Transverse colon (tissue), 4 donors: ENCODE data around the gene ACTL9. TPM values are rescaled to one million over a fixed set of nuclear protein-coding genes. Genes with fewer than 3 reads are reported as not detected.
"Not testable (repeated sequence)": the region's sequence is repeated elsewhere in the genome, so short reads cannot be mapped to it uniquely, and the experiment has no call there.

Experiments used
- DNase-seq: peaks from one replicate; pipeline ENCODE4 v3.0.0-alpha.2; 2019
- H3K27ac ChIP-seq, 4 donors: fragments of 200-600 bp; sonication (generic); 2 replicates each; pipeline ENCODE4 v1.5.1; 2016 to 2018; ENCODE audit warnings: inconsistent platforms in 4 of 4
- H3K27me3 ChIP-seq: fragments of 200-600 bp; sonication (generic); 2 replicates; pipeline ENCODE4 v1.5.1; 2017; ENCODE audit warnings: inconsistent platforms
- H3K36me3 ChIP-seq, 4 donors: fragments of 200-600 bp; sonication (generic); 2 replicates each; pipeline ENCODE4 v1.5.1; 2017 to 2019; ENCODE audit warnings: inconsistent platforms in 4 of 4
- H3K4me1 ChIP-seq, 4 donors: fragments of 200-600 bp; sonication (generic); 2 replicates each; pipeline ENCODE4 v1.5.1; 2017 to 2020; ENCODE audit warnings: inconsistent platforms in 4 of 4
- H3K4me3 ChIP-seq, 4 donors: fragments of 200-600 bp; sonication (generic); 1 replicate in 1 of 4; 2 replicates in 3 of 4; pipeline versions ENCODE4 v1.5.1 to v1.6.1; 2017 to 2019; ENCODE audit warnings: inconsistent platforms in 4 of 4
- H3K9me3 ChIP-seq, 2 donors: fragments of 200-600 bp; sonication (generic); 2 replicates each; pipeline ENCODE4 v1.5.1; 2017 to 2019; ENCODE audit warnings: inconsistent platforms in 2 of 2
- EP300 ChIP-seq: sonication (generic); formaldehyde crosslinking; IDR thresholded peaks from one replicate; pipeline ENCODE4 v1.6.1; 2017; ENCODE audit warnings: antibody characterized with exemption, low read depth
- POLR2A ChIP-seq: fragments of 450-650 bp; IDR thresholded peaks from one replicate; pipeline ENCODE4 v1.6.1; 2016; ENCODE audit warnings: antibody characterized with exemption, mild to moderate bottlenecking, moderate library complexity
- POLR2AphosphoS5 ChIP-seq, 3 donors: sonication (generic); formaldehyde crosslinking; IDR thresholded peaks; one replicate each; pipeline ENCODE4 v1.6.1; 2016; ENCODE audit warnings: antibody characterized with exemption in 3 of 3
- WGBS, 2 donors: methylation state at CpG; one replicate each; pipeline ENCODE4 v1.1.5; 2018; ENCODE audit warnings: low coverage in 1 of 2; 5-methylcytosine and 5-hydroxymethylcytosine counted together
- in situ Hi-C, 4 donors: fragments of 200-750 bp; cut with MboI; loops; one replicate each; pipeline versions ENCODE4 v1.15.0 to v1.15.1; 2017; ENCODE audit warnings: low sequenced_read_pairs in 3 of 4, low pct_ligation_motif_present in 1 of 4, low pct_unique_long_range_greater_than_20kb in 1 of 4
- intact Hi-C: fragments of 100-400 bp; cut with DNase I; formaldehyde crosslinking; loops from one replicate; pipeline ENCODE4 v1.15.1; 2023; ENCODE audit warnings: low total_unique reads
- total RNA-seq, 4 donors: library from RNA; depleted of rRNA; stranded (reverse); fragments of >200 nt; gene quantifications; one replicate each; pipeline ENCODE4 v1.1.0, GENCODE V29; 2016
- TF ChIP-seq, protein P1 (sequence below), 5 experiments: fragments of 200-600 bp in 3 of 5; fragments of 450-650 bp in 2 of 5; sonication (generic) in 3 of 5; IDR thresholded peaks; 1 replicate in 2 of 5; 2 replicates in 3 of 5; pipeline ENCODE4 v1.5.1; 2016 to 2017; ENCODE audit warnings: antibody characterized with exemption in 5 of 5, inconsistent platforms in 3 of 5, mild to moderate bottlenecking in 2 of 5, moderate library complexity in 1 of 5

ACTL9 gene, protein sequence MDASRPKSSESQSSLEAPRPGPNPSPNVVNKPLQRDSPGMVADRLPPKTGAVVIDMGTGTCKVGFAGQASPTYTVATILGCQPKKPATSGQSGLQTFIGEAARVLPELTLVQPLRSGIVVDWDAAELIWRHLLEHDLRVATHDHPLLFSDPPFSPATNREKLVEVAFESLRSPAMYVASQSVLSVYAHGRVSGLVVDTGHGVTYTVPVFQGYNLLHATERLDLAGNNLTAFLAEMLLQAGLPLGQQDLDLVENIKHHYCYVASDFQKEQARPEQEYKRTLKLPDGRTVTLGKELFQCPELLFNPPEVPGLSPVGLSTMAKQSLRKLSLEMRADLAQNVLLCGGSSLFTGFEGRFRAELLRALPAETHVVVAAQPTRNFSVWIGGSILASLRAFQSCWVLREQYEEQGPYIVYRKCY
- not detected for total RNA-seq

DNA sequence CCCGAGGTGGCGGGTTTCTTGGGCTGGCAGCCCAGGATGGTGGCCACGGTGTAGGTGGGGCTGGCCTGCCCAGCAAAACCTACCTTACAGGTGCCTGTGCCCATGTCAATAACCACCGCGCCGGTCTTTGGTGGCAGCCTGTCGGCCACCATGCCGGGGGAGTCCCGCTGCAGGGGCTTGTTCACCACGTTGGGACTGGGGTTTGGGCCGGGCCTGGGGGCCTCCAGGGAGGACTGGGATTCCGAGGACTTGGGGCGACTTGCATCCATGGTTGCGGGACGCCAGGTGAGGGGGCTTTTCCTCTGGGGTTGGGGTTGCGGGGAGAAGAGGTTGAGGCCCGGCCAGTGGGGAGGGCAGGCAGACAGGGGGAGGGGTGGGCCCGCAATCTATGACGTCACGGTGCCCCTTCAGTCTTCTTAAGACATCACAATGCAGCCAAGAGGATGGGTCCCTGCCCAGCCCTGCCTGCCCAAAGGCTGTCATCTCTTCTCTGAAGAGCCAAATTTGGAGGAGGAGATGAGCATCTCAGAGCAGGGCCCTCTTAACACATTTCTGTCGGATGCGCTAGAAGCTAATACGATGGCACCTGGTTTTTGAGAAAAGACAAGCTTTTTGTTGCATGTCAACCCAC is at the start of gene ACTL9:
Gene ACTL9, minus strand, starts transcription at position 363 of the 631 bp plus-strand sequence. Its CDS starts 94 bp downstream, at position 269.
- H3K4me1 ChIP-seq = no peaks in the 10 kb centered on the region
- TF ChIP-seq POLR2A (no peak), POLR2AphosphoS5 (IDR thresholded peaks at IDR 0.05) (no peak), EP300 (no peak)
- TF ChIP-seq, protein P1, sequence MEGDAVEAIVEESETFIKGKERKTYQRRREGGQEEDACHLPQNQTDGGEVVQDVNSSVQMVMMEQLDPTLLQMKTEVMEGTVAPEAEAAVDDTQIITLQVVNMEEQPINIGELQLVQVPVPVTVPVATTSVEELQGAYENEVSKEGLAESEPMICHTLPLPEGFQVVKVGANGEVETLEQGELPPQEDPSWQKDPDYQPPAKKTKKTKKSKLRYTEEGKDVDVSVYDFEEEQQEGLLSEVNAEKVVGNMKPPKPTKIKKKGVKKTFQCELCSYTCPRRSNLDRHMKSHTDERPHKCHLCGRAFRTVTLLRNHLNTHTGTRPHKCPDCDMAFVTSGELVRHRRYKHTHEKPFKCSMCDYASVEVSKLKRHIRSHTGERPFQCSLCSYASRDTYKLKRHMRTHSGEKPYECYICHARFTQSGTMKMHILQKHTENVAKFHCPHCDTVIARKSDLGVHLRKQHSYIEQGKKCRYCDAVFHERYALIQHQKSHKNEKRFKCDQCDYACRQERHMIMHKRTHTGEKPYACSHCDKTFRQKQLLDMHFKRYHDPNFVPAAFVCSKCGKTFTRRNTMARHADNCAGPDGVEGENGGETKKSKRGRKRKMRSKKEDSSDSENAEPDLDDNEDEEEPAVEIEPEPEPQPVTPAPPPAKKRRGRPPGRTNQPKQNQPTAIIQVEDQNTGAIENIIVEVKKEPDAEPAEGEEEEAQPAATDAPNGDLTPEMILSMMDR (IDR thresholded peaks at IDR 0.05) = no peak
- no peak for DNase-seq
- in situ Hi-C loops (no loop called here), intact Hi-C loops (no loop called here)
- H3K9me3 ChIP-seq = no peaks in the 10 kb centered on the region
- H3K36me3 ChIP-seq = no peaks in the 10 kb centered on the region
- 71 to 73% methylated on average over 6 to 23 of the region's 23 CpGs for WGBS, 2 donors
- no peak within 1 kb of the TSS for H3K27ac ChIP-seq
- H3K27me3 ChIP-seq = peaks cover 23% of the 10 kb centered on the region
- no peak within 1 kb of the TSS for H3K4me3 ChIP-seq

DNA sequence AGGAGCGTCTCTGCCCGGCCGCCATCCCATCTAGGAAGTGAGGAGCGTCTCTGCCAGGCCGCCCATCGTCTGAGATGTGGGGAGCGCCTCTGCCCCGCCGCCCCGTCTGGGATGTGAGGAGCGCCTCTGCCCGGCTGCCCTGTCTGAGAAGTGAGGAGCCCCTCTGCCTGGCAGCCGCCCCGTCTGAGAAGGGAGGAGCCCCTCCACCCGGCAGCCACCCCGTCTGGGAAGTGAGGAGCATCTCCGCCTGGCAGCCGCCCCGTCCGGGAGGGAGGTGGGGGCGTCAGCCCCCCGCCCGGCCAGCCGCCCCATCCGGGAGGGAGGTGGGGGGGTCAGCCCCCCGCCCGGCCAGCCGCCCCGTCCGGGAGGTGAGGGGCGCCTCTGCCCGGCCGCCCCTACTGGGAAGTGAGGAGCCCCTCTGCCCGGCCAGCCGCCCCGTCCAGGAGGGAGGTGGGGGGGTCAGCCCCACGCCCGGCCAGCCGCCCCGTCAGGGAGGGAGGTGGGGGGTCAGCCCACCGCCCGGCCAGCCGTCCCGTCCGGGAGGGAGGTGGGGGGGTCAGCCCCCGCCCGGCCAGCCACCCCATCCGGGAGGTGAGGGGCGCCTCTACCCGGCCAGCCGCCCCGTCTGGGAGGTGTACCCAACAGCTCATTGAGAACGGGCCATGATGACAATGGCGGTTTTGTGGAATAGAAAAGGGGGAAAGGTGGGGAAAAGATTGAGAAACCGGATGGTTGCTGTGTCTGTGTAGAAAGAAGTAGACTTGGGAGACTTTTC is 40.9 kb upstream of the ACTL9 start:
- H3K4me1 ChIP-seq, intact Hi-C loops, H3K27me3 ChIP-seq, H3K27ac ChIP-seq, H3K4me3 ChIP-seq, H3K36me3 ChIP-seq, in situ Hi-C loops, H3K9me3 ChIP-seq, DNase-seq: not testable (repeated sequence)
- 87 to 92% methylated on average over 5 to 23 of the region's 55 CpGs for WGBS, 2 donors

DNA sequence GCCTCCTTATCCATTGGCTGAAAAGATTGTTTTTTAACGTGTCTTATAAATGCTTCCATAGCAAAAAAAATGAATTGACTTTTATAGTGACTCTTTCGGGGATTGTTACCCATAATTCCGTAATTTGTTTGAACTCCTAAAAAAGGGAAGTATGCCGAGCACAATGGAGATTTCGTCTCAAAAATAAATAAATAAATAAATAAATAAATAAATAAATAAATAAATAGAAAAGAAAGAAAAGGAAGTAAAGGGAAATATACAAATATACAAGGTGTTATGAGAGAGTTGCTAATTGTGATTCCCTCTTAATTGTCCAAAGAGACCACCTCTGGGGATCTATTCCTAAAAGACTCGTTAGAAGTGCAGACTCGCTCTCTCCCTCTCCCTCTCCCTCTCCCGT is 39.8 kb upstream of the ACTL9 start:
- H3K4me1 ChIP-seq = no peaks in the 10 kb centered on the region

DNA sequence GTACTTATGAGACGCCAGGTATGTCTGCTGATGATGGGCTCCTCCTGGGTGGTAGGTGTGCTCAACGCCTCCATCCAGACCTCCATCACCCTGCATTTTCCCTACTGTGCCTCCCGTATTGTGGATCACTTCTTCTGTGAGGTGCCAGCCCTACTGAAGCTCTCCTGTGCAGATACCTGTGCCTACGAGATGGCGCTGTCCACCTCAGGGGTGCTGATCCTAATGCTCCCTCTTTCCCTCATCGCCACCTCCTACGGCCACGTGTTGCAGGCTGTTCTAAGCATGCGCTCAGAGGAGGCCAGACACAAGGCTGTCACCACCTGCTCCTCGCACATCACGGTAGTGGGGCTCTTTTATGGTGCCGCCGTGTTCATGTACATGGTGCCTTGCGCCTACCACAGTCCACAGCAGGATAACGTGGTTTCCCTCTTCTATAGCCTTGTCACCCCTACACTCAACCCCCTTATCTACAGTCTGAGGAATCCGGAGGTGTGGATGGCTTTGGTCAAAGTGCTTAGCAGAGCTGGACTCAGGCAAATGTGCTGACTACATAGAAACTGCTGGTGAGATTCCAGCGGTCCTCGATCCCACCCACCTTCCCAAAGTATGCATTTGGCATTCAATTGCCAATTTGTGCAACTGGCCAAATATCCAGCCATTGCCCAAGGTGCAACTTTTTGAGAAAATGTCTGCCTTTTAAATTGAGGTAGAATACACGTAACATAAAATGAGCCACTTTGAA is 33.0 kb upstream of the ACTL9 start:
- DNase-seq = no peak
- intact Hi-C loops = no loop called here
- Histone ChIP-seq H3K27me3 (no peaks in the 10 kb centered on the region), H3K36me3 (no peaks in the 10 kb centered on the region), H3K4me3 (no peak overlapping the region), H3K27ac (no peak overlapping the region), H3K4me1 (no peaks in the 10 kb centered on the region), H3K9me3 (no peaks in the 10 kb centered on the region)
- in situ Hi-C loops = no loop called here
- WGBS, 2 donors = 73 to 100% methylated on average over 1 to 19 of the region's 19 CpGs
- TF ChIP-seq EP300 = no peak
- TF ChIP-seq POLR2A = no peak
- no peak for TF ChIP-seq POLR2AphosphoS5 (IDR thresholded peaks at IDR 0.05)
- TF ChIP-seq, protein P1 (IDR thresholded peaks at IDR 0.05) = no peak

More for the DNA sequence above, 39.8 kb upstream of the ACTL9 start:
- TF ChIP-seq EP300 (no peak), POLR2AphosphoS5 (IDR thresholded peaks at IDR 0.05) (no peak), POLR2A (no peak)
- TF ChIP-seq, protein P1 (IDR thresholded peaks at IDR 0.05) = no peak
- WGBS, 2 donors = 77 to 82% methylated on average over 5 to 8 of the region's 8 CpGs
- H3K9me3 ChIP-seq = no peaks in the 10 kb centered on the region
- in situ Hi-C loops (no loop called here), intact Hi-C loops (no loop called here)
- no peak overlapping the region for H3K27ac ChIP-seq
- H3K4me3 ChIP-seq = no peak overlapping the region
- no peak for DNase-seq
- H3K36me3 ChIP-seq = no peaks in the 10 kb centered on the region
- H3K27me3 ChIP-seq = no peaks in the 10 kb centered on the region
